NCI-H1092 (cell line): ENCODE data around the gene FMNL3.
"Not testable (repeated sequence)": the region's sequence is repeated elsewhere in the genome, so short reads cannot be mapped to it uniquely, and the experiment has no call there.

ENCODE experiments used
- DNase-seq: peaks from one replicate; lab custom pipeline; 2025; lab: John Stamatoyannopoulos, UW

Gene FMNL3

GRCh38 chr12:49632986-49633702 lies 74.1 kb downstream of the FMNL3 start:
- no peak for DNase-seq

GRCh38 chr12:49632401-49632800 lies 74.8 kb downstream of the FMNL3 start:
- DNase-seq = no peak

- no peak for DNase-seq
Observed at GRCh38 chr12:49631336-49631907, 75.8 kb downstream of the FMNL3 start.

GRCh38 chr12:49627752-49628360 lies 79.3 kb downstream of the FMNL3 start:
- DNase-seq = no peak

- DNase-seq = no peak
Observed at GRCh38 chr12:49626836-49627235, 80.4 kb downstream of the FMNL3 start.

GRCh38 chr12:49626169-49626835 lies 80.9 kb downstream of the FMNL3 start:
- no peak for DNase-seq

- DNase-seq = no peak
Observed at GRCh38 chr12:49624921-49625577, 82.2 kb downstream of the FMNL3 start.

- DNase-seq = peak; percentile 73
Observed at GRCh38 chr12:49623142-49623904, 83.9 kb downstream of the FMNL3 start, which contains the start of gene PRPF40B. TSS of gene PRPF40B (plus strand) at chr12:49623561. CDS start at chr12:49623591, 30 bp downstream.

- DNase-seq = no peak
Observed at GRCh38 chr12:49622501-49623141, 84.6 kb downstream of the FMNL3 start.

- DNase-seq = no peak
Observed at GRCh38 chr12:49621651-49622500, 85.3 kb downstream of the FMNL3 start.

- DNase-seq = no peak
Observed at GRCh38 chr12:49619286-49619685, 87.9 kb downstream of the FMNL3 start.

GRCh38 chr12:49618576-49618975 lies 88.6 kb downstream of the FMNL3 start:
- DNase-seq = no peak

- no peak for DNase-seq
Observed at GRCh38 chr12:49616533-49617219, 90.5 kb downstream of the FMNL3 start.

GRCh38 chr12:49615725-49616124 lies 91.5 kb downstream of the FMNL3 start:
- DNase-seq = no peak

GRCh38 chr12:49612210-49612609 lies 95.0 kb downstream of the FMNL3 start:
- no peak for DNase-seq

GRCh38 chr12:49610785-49611184 lies 96.4 kb downstream of the FMNL3 start:
- DNase-seq = not testable (repeated sequence)

- no peak for DNase-seq
Observed at GRCh38 chr12:49609875-49610154, 97.4 kb downstream of the FMNL3 start.

GRCh38 chr12:49609059-49609874 lies 97.9 kb downstream of the FMNL3 start:
- DNase-seq = no peak

GRCh38 chr12:49605539-49605938 lies 101.7 kb downstream of the FMNL3 start, which contains the start of gene FAM186B:
TSS of gene FAM186B (minus strand) at chr12:49605639. CDS start at chr12:49605477, 162 bp downstream.
- DNase-seq = not testable (repeated sequence)
